Calu3 (cell line): ENCODE data around the gene CTTNBP2. TPM values are rescaled to one million over a fixed set of nuclear protein-coding genes. Genes with fewer than 3 reads are reported as not detected.
"Not testable (repeated sequence)": the region's sequence is repeated elsewhere in the genome, so short reads cannot be mapped to it uniquely, and the experiment has no call there.

Experiments used
- BruUV-seq: library from RNA; stranded (reverse); fragments of 400-500 nt; replicated peaks from 2 replicates; lab custom pipeline; 2021; lab: Mats Ljungman, UMichigan
- CTCF ChIA-PET: fragments of 300-600 bp; sonication (Branson Sonifier 250); formaldehyde crosslinking; loops from one replicate; lab custom pipeline; 2022; ENCODE audit warnings: antibody characterized with exemption; lab: Charles Lee
- DNase-seq: peaks from one replicate; pipeline ENCODE4 v3.0.0; 2022
- H3K27ac Mint-ChIP-seq: one replicate; pipeline ENCODE4 v1.8.0; 2022; ENCODE audit warnings: mixed read lengths; ENCODE audit not compliant: unreplicated experiment
- H3K27me3 Mint-ChIP-seq: one replicate; pipeline ENCODE4 v1.8.0; 2022; ENCODE audit warnings: mixed read lengths; ENCODE audit not compliant: unreplicated experiment
- H3K36me3 Mint-ChIP-seq: one replicate; pipeline ENCODE4 v1.8.0; 2022; ENCODE audit warnings: mild to moderate bottlenecking, moderate library complexity, mixed read lengths; ENCODE audit not compliant: insufficient read depth, unreplicated experiment
- H3K4me1 Mint-ChIP-seq: one replicate; pipeline ENCODE4 v1.8.0; 2022; ENCODE audit warnings: mild to moderate bottlenecking, low read depth, mixed read lengths; ENCODE audit not compliant: unreplicated experiment
- H3K4me3 Mint-ChIP-seq: one replicate; pipeline ENCODE4 v1.8.0; 2022; ENCODE audit warnings: mild to moderate bottlenecking, low read depth, moderate library complexity, mixed read lengths; ENCODE audit not compliant: unreplicated experiment
- H3K9me3 Mint-ChIP-seq: one replicate; pipeline ENCODE4 v1.8.0; 2022; ENCODE audit warnings: low read depth, mixed read lengths; ENCODE audit not compliant: unreplicated experiment
- intact Hi-C: fragments of 100-400 bp; cut with micrococcal nuclease; formaldehyde crosslinking; loops from one replicate; pipeline ENCODE4 v1.10.0; 2022; ENCODE audit not compliant: unreplicated experiment
- total RNA-seq: library from RNA; stranded (reverse); gene quantifications from 2 replicates; pipeline ENCODE4 v1.2.3, GENCODE V29; 2022
- TF ChIP-seq, protein P1 (sequence below): fragments of 200-600 bp; IDR thresholded peaks from one replicate; pipeline ENCODE4 v1.8.0; 2022; ENCODE audit warnings: antibody characterized with exemption; ENCODE audit not compliant: unreplicated experiment

The CTTNBP2 gene
- total RNA-seq, 1 experiment from 2014 or later, result 2.3 TPM

DNA sequence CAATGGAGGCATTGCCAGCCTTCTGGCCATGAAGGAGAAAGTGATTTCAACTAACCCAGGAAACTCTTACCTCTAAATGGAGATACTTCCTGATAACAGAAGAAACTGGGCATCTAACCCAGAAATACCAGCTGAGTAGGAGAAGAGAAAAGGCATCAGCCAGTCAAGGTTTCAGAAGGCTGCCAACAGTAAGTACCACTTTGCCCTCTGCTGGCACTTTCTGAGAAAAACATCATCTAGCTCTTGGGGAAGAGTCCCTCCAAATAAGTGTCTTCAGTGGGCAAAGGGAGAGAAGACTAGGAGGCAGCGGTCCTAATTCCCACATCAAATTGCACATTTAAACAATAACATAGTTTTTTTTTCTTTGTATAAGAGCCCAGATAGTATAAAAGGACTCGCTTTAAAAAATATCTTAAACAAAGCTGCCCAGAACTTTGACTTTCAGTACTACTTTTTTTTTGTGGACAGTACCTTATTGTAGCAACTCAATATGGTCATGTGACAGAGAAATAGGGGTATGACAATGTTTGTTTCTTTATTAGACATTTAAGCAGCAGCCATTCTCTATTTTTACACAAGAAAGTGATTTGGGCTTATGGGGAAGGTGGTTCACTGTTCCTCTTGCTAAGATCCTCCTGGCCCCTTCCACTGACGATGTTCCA lies 157.3 kb downstream of the CTTNBP2 start:
- Mint-ChIP-seq H3K27ac (peak overlapping the region; percentile 90), H3K36me3 (peaks cover 9% of the 10 kb centered on the region), H3K27me3 (no peaks in the 10 kb centered on the region), H3K9me3 (no peaks in the 10 kb centered on the region), H3K4me1 (peaks cover 48% of the 10 kb centered on the region), H3K4me3 (peak overlapping the region; percentile 53)
- CTCF ChIA-PET, result interaction anchor here (1.0 to 2.2 kb wide), 11 partner anchors 13 to 589 kb away, joined by 3 to 15 read pairs (median 4); no protein-coding TSS in a partner anchor
- intact Hi-C loops, result loop anchor here (1.0 to 10.0 kb wide), 5 partner anchors 42 to 401 kb away; no protein-coding TSS in a partner anchor
- TF ChIP-seq, protein P1, sequence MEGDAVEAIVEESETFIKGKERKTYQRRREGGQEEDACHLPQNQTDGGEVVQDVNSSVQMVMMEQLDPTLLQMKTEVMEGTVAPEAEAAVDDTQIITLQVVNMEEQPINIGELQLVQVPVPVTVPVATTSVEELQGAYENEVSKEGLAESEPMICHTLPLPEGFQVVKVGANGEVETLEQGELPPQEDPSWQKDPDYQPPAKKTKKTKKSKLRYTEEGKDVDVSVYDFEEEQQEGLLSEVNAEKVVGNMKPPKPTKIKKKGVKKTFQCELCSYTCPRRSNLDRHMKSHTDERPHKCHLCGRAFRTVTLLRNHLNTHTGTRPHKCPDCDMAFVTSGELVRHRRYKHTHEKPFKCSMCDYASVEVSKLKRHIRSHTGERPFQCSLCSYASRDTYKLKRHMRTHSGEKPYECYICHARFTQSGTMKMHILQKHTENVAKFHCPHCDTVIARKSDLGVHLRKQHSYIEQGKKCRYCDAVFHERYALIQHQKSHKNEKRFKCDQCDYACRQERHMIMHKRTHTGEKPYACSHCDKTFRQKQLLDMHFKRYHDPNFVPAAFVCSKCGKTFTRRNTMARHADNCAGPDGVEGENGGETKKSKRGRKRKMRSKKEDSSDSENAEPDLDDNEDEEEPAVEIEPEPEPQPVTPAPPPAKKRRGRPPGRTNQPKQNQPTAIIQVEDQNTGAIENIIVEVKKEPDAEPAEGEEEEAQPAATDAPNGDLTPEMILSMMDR, result peak; percentile 74
- no TSS peak for BruUV-seq
- DNase-seq, result peak; percentile 70

- no peak overlapping the region for H3K4me3 Mint-ChIP-seq
- TF ChIP-seq, protein P1, result no peak
- intact Hi-C loops, result loop anchor here (10.0 kb wide), 1 partner anchor 397 kb away; no protein-coding TSS in a partner anchor
- H3K4me1 Mint-ChIP-seq, result peaks cover 35% of the 10 kb centered on the region
- no peak for DNase-seq
- H3K36me3 Mint-ChIP-seq, result peaks cover under 1% of the 10 kb centered on the region
- H3K9me3 Mint-ChIP-seq, result no peaks in the 10 kb centered on the region
- no TSS peak for BruUV-seq
- no peaks in the 10 kb centered on the region for H3K27me3 Mint-ChIP-seq
- CTCF ChIA-PET, result no interaction called here
- H3K27ac Mint-ChIP-seq, result no peak overlapping the region
Observed at GRCh38 chr7:117711556-117711955, 161.7 kb downstream of the CTTNBP2 start.

- H3K9me3 Mint-ChIP-seq, CTCF ChIA-PET, H3K27ac Mint-ChIP-seq, H3K27me3 Mint-ChIP-seq, H3K36me3 Mint-ChIP-seq, H3K4me3 Mint-ChIP-seq, DNase-seq, BruUV-seq, intact Hi-C loops: not testable (repeated sequence)
- peaks cover 33% of the 10 kb centered on the region for H3K4me1 Mint-ChIP-seq
Observed at GRCh38 chr7:117708173-117708572, 165.1 kb downstream of the CTTNBP2 start.

DNA sequence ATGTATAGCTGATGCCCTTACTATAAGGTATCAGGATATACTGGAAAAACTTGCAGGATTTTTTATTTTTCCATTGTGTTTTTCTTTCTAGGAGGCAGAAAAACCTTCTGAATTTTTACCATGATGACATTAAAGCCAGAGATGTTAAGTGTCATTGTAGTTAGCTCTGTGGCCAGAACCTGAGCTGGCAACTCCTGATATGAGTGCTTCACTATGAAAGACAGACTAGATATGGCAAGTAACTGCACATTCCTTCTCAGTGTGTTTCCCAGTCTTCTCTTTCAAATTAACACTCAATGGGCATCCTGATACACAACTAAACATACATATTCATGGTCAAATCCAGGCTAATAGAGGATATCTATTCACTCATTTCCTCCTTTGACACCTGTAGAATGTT lies 166.2 kb downstream of the CTTNBP2 start:
- Mint-ChIP-seq H3K9me3 (no peaks in the 10 kb centered on the region), H3K4me3 (no peak overlapping the region), H3K4me1 (peaks cover 44% of the 10 kb centered on the region), H3K36me3 (peaks cover 4% of the 10 kb centered on the region), H3K27me3 (no peaks in the 10 kb centered on the region), H3K27ac (peak overlapping the region; percentile 74)
- DNase-seq, result no peak
- no TSS peak for BruUV-seq
- CTCF ChIA-PET, result interaction anchor here (1.5 kb wide), 1 partner anchor 10 kb away, joined by 5 read pairs; no protein-coding TSS in a partner anchor
- TF ChIP-seq, protein P1, result no peak
- intact Hi-C loops, result no loop called here

- peaks cover 44% of the 10 kb centered on the region for H3K4me1 Mint-ChIP-seq
- DNase-seq, result no peak
- no peaks in the 10 kb centered on the region for H3K9me3 Mint-ChIP-seq
- peaks cover 4% of the 10 kb centered on the region for H3K36me3 Mint-ChIP-seq
- no TSS peak for BruUV-seq
- peak overlapping the region; percentile 74 for H3K27ac Mint-ChIP-seq
- intact Hi-C loops, result no loop called here
- H3K4me3 Mint-ChIP-seq, result no peak overlapping the region
- TF ChIP-seq, protein P1, result no peak
- H3K27me3 Mint-ChIP-seq, result no peaks in the 10 kb centered on the region
- CTCF ChIA-PET, result interaction anchor here (1.5 kb wide), 1 partner anchor 11 kb away, joined by 5 read pairs; no protein-coding TSS in a partner anchor
Observed at GRCh38 chr7:117706210-117706609, 167.0 kb downstream of the CTTNBP2 start.
